SU-DHL-6 (cell line): ENCODE data around the gene RFLNA.

ENCODE experiments used
- CTCF ChIP-seq: fragments of 200-600 bp; sonication (generic); IDR thresholded peaks from one replicate; pipeline ENCODE4 v1.5.1; 2017; ENCODE audit warnings: antibody characterized with exemption, mild to moderate bottlenecking, low read length, moderate library complexity; ENCODE audit not compliant: insufficient read depth, poor library complexity, severe bottlenecking
- EZH2phosphoT487 ChIP-seq: fragments of 200-600 bp; sonication (generic), shearing (Covaris generic); conservative IDR thresholded peaks from 2 replicates; pipeline ENCODE4 v1.6.1; 2018; ENCODE audit warnings: mild to moderate bottlenecking, antibody characterized with exemption, low read length, moderate library complexity, mixed read lengths

GRCh38 chr12:124251186-124251585 lies 43.7 kb upstream of the RFLNA start:
- no peak for TF ChIP-seq CTCF
- TF ChIP-seq EZH2phosphoT487 = no peak
